Nephron progenitor cell (in vitro differentiated cells): Measurements from ENCODE around the gene GOLGA5.
"Not testable (repeated sequence)": the region's sequence is repeated elsewhere in the genome, so short reads cannot be mapped to it uniquely, and the experiment has no call there.

Experiments used
- DNase-seq: peaks from one replicate; pipeline ENCODE4 v3.0.0; 2021
- H3K27ac Mint-ChIP-seq: 2 replicates; pipeline ENCODE4 v1.8.0; 2021; ENCODE audit warnings: mild to moderate bottlenecking, moderate library complexity, mixed read lengths
- H3K27me3 Mint-ChIP-seq: 2 replicates; pipeline ENCODE4 v1.8.0; 2021; ENCODE audit warnings: mild to moderate bottlenecking, low read depth, mixed read lengths; ENCODE audit not compliant: poor library complexity
- H3K36me3 Mint-ChIP-seq: 2 replicates; pipeline ENCODE4 v1.8.0; 2021; ENCODE audit warnings: low read depth, mixed read lengths
- H3K4me1 Mint-ChIP-seq: 2 replicates; pipeline ENCODE4 v1.8.0; 2021; ENCODE audit warnings: mixed read lengths
- H3K4me3 Mint-ChIP-seq: 2 replicates; pipeline ENCODE4 v1.8.0; 2021; ENCODE audit warnings: mild to moderate bottlenecking, moderate library complexity, mixed read lengths
- H3K9me3 Mint-ChIP-seq: 2 replicates; pipeline ENCODE4 v1.8.0; 2021; ENCODE audit warnings: mild to moderate bottlenecking, moderate library complexity, mixed read lengths
- TF ChIP-seq, protein P1 (sequence below): fragments of 200-600 bp; sonication (generic); IDR thresholded peaks from 2 replicates; pipeline ENCODE4 v1.5.0; 2021; ENCODE audit warnings: antibody characterized with exemption

The GOLGA5 gene

DNA sequence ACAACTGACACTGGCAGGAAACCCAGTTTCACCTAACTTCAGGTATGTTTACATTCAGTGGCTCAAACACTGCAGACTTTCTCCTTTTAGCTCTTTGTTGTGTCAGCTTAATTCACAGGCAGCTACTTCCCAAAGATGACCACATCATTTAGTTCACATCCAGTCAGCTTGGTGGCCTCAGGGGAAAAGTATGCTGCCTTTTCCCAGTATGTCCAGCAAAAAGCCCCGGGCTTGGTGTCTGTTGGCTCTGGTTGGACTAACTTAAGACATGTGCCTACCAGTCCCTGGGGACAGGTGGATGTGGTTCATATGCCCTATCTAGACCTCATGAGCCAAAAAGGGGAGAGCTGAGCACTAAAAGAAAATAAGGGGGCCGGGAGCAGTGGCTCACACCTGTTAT lies 56.4 kb downstream of the GOLGA5 start:
- DNase-seq, result no peak
- peaks cover 11% of the 10 kb centered on the region for H3K36me3 Mint-ChIP-seq
- TF ChIP-seq, protein P1, sequence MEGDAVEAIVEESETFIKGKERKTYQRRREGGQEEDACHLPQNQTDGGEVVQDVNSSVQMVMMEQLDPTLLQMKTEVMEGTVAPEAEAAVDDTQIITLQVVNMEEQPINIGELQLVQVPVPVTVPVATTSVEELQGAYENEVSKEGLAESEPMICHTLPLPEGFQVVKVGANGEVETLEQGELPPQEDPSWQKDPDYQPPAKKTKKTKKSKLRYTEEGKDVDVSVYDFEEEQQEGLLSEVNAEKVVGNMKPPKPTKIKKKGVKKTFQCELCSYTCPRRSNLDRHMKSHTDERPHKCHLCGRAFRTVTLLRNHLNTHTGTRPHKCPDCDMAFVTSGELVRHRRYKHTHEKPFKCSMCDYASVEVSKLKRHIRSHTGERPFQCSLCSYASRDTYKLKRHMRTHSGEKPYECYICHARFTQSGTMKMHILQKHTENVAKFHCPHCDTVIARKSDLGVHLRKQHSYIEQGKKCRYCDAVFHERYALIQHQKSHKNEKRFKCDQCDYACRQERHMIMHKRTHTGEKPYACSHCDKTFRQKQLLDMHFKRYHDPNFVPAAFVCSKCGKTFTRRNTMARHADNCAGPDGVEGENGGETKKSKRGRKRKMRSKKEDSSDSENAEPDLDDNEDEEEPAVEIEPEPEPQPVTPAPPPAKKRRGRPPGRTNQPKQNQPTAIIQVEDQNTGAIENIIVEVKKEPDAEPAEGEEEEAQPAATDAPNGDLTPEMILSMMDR, result no peak
- H3K27me3 Mint-ChIP-seq, result peaks cover 13% of the 10 kb centered on the region
- H3K4me1 Mint-ChIP-seq, result peaks cover 27% of the 10 kb centered on the region
- H3K27ac Mint-ChIP-seq, result no peak overlapping the region
- H3K9me3 Mint-ChIP-seq, result peaks cover 55% of the 10 kb centered on the region
- H3K4me3 Mint-ChIP-seq, result no peak overlapping the region

DNA sequence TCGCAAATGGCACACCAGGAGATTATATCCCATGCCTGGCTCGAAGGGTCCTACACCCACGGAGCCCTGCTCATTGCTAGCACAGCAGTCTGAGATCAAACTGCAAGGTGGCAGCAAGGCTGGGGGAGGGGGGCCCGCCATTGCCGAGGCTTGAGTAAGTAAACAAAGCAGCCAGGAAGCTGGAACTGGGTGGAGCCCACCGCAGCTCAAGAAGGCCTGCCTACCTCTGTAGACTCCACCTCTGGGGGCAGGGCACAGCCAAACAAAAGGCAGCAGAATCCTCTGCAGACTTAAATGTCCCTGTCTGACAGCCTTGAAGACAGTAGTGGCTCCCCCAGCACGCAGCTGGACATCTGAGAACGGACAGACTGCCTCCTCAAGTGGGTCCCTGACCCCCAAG lies 59.0 kb downstream of the GOLGA5 start:
- H3K27ac Mint-ChIP-seq, H3K36me3 Mint-ChIP-seq, H3K4me3 Mint-ChIP-seq, DNase-seq: not testable (repeated sequence)
- Mint-ChIP-seq H3K9me3 (peaks cover 54% of the 10 kb centered on the region), H3K27me3 (peaks cover 13% of the 10 kb centered on the region), H3K4me1 (peaks cover 11% of the 10 kb centered on the region)

DNA sequence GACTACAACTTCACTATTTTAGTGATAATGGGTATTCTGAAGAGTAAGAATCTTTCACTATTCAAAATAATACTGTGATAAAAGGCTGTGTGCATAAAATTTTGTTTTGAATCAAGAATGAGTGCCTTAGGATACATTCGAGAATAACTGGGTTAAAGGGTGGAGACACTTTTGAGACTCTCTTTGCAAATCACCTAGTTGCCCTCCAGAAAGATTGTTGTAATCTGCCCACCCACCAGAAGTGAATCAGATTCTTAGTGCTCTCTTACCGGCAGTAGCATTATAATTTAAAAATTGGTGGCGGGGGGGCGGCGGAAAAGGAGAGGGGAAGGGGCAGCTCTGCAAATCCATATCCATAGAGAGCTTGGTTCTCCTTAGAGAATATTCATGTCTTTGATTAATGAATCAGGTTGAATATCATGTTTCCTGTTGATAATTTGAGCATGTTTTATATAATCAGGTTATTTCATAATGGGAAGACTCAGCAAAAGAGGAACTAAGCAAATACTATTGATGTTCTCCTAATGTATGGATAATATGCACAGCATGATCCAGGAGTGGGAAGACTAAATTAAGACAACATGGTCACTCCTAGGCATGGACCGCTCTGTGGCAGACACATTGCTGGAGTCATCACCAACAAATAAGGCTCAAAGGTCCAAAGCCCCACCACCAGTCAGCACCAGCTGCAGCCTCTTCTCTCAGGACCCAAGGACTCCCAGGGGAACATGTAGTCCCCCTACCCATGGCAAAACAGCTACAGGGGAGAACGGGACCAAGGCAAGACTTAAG lies 66.1 kb downstream of the GOLGA5 start:
- Mint-ChIP-seq H3K36me3 (no peaks in the 10 kb centered on the region), H3K4me1 (no peaks in the 10 kb centered on the region), H3K9me3 (peaks cover 8% of the 10 kb centered on the region), H3K27ac (no peak overlapping the region), H3K4me3 (no peak overlapping the region), H3K27me3 (peaks cover 19% of the 10 kb centered on the region)
- TF ChIP-seq, protein P1, result no peak
- no peak for DNase-seq

DNA sequence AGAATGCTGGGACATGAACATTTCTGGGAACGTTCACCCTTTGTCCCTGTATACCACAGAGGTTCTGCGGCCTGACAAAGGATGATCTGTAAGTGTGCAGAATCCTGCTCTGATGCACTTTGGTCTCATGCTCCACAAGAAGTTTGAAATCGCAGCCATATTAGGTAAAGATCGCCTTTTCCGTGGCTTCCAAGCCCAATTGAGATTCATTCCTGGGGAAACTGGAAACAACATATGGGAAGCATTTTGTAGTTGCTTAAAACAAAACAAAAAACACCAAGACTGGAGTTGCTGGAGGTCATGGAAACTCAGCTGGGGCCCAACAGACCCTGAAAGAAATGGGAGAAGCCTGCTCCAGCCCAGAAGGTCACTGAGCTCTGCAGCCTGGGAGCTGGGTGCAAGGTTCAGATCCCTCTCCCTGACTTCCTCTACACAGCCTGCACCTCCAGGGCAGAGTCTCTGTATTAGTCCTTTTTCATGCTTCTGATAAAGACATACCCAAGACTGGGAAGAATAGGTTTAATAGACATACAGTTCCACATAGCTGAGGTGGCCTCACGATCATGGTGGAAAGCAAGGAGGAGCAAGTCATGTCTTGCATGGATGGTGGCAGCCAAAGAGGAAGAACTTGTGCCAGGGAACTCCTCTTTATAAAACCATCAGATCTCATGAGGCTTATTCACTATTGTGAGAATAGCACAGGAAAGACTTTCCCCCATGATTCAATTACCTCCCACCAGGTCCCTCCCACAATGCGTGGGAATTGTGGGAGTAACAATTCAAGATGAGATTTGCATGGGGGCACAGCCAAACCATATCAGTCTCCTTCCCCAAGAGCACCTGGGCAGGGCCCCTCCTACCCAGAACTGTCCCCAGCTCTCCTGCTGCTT lies 68.0 kb downstream of the GOLGA5 start:
- DNase-seq, result no peak
- peaks cover 16% of the 10 kb centered on the region for H3K9me3 Mint-ChIP-seq

DNA sequence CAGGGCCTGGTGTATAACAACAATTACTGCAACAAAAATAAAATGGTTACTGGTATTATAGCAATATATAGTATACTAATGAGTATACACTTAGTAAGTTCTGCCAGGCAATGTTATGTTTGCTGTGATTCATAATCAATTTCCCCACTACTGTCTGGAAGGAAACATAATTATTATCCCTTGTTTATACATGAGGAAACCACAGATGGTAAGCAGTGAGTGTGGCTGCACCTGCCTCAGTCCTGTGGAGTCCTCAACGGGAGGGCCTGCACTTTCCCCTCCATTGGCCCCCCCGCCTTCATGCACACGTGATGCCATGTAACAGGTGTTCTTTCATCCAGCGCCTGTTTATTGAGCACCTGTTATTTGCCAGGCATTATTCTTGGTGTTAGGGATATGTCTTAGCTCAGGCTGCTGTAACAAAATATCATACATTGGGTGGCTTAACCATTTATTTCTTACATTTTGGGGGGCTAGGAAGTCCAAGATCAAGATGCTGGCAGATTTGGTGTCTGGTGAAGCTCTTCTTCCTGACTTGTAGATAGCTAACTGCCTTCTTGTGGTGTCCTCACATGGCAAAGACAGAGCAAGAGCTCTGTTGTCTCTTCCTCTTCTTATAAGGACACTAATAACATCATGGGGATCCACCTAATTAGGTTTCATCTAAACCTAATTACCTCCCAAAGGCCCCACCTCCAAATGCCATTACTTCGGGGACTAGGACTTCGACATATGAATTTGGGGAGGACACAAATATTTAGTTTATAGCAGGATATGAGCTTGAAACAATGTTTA lies 69.4 kb downstream of the GOLGA5 start:
- H3K27me3 Mint-ChIP-seq, result peaks cover 31% of the 10 kb centered on the region
- TF ChIP-seq, protein P1, result no peak
- no peak overlapping the region for H3K27ac Mint-ChIP-seq
- peaks cover 27% of the 10 kb centered on the region for H3K9me3 Mint-ChIP-seq
- no peaks in the 10 kb centered on the region for H3K36me3 Mint-ChIP-seq
- H3K4me1 Mint-ChIP-seq, result peaks cover 17% of the 10 kb centered on the region
- no peak for DNase-seq
- H3K4me3 Mint-ChIP-seq, result no peak overlapping the region

More for the DNA sequence above, 68.0 kb downstream of the GOLGA5 start:
- no peaks in the 10 kb centered on the region for H3K36me3 Mint-ChIP-seq
- H3K27me3 Mint-ChIP-seq, result peaks cover 26% of the 10 kb centered on the region
- H3K4me1 Mint-ChIP-seq, result peaks cover 4% of the 10 kb centered on the region
- TF ChIP-seq, protein P1, result no peak
- no peak overlapping the region for H3K4me3 Mint-ChIP-seq
- H3K27ac Mint-ChIP-seq, result no peak overlapping the region

DNA sequence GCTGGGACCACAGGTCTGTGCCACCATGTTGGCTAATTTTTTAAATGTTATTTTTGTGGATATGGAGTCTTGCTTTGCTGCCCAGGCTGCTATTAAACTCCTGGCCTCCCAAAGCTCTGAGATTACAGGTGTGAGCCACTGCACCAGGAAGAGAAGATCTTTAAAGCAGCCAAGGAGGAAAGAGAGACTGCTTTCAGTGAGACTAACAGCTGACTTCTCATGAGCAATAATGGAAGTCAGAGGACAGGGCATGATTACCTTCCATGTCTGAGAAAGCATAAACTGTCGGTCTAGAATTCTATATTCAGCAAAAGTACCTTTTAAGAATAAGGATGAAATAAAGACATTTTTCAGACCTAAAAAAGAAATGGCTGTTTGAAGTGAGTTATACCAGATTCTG lies 71.6 kb downstream of the GOLGA5 start:
- no peak for DNase-seq
- Mint-ChIP-seq H3K27me3 (peaks cover 22% of the 10 kb centered on the region), H3K36me3 (peaks cover 5% of the 10 kb centered on the region), H3K4me3 (no peak overlapping the region), H3K27ac (no peak overlapping the region), H3K9me3 (peaks cover 37% of the 10 kb centered on the region), H3K4me1 (peaks cover 17% of the 10 kb centered on the region)
- TF ChIP-seq, protein P1, result no peak
